ENCODE results near the gene TRABD2B.

TRABD2B gene

GRCh38 chr1:47992720-47993415, 4.3 kb downstream of the TRABD2B start:
- no peak for ATAC-seq
- no peak for DNase-seq

GRCh38 chr1:47991673-47992072, 5.5 kb downstream of the TRABD2B start:
- ATAC-seq (no peak), DNase-seq (no peak)

GRCh38 chr1:47991187-47991586, 6.0 kb downstream of the TRABD2B start:
- DNase-seq: no peak
- no peak for ATAC-seq

GRCh38 chr1:47990286-47990685, 6.9 kb downstream of the TRABD2B start:
- DNase-seq: no peak

GRCh38 chr1:47987601-47988000, 9.6 kb downstream of the TRABD2B start:
- ATAC-seq: no peak

More at GRCh38 chr1:47990286-47990685, 6.9 kb downstream of the TRABD2B start:
- ATAC-seq: no peak

GRCh38 chr1:47986761-47987200, 10.4 kb downstream of the TRABD2B start:
- DNase-seq (no peak), ATAC-seq (no peak)

More at GRCh38 chr1:47987601-47988000, 9.6 kb downstream of the TRABD2B start:
- DNase-seq: no peak

GRCh38 chr1:47985018-47985417, 12.2 kb downstream of the TRABD2B start:
- ATAC-seq: no peak

GRCh38 chr1:47984175-47984789, 12.9 kb downstream of the TRABD2B start:
- ATAC-seq: peak; percentile 40
- DNase-seq: peak; percentile 7

More at GRCh38 chr1:47985018-47985417, 12.2 kb downstream of the TRABD2B start:
- DNase-seq: no peak

- ATAC-seq: no peak
- DNase-seq: no peak
These were observed 13.5 kb downstream of the TRABD2B start for GRCh38 chr1:47983691-47984090.

GRCh38 chr1:47981667-47982350, 15.4 kb downstream of the TRABD2B start:
- ATAC-seq (no peak), DNase-seq (no peak)

- DNase-seq (no peak), ATAC-seq (no peak)
These were observed 16.7 kb downstream of the TRABD2B start for GRCh38 chr1:47980501-47980900.

- no peak for ATAC-seq
- DNase-seq: no peak
These were observed 17.5 kb downstream of the TRABD2B start for GRCh38 chr1:47979724-47980123.

- no peak for DNase-seq
- ATAC-seq: no peak
These were observed 18.7 kb downstream of the TRABD2B start for GRCh38 chr1:47978486-47978885.

GRCh38 chr1:47976728-47977127, 20.5 kb downstream of the TRABD2B start:
- no peak for ATAC-seq
- no peak for DNase-seq

- DNase-seq (no peak), ATAC-seq (no peak)
These were observed 20.9 kb downstream of the TRABD2B start for GRCh38 chr1:47976267-47976666.

- DNase-seq: no peak
- ATAC-seq: no peak
These were observed 21.8 kb downstream of the TRABD2B start for GRCh38 chr1:47975302-47975921.

- ATAC-seq (no peak), DNase-seq (no peak)
These were observed 24.2 kb downstream of the TRABD2B start for GRCh38 chr1:47972864-47973432.

- DNase-seq: no peak
- no peak for ATAC-seq
These were observed 25.6 kb downstream of the TRABD2B start for GRCh38 chr1:47971385-47972160.

GRCh38 chr1:47970882-47971281, 26.3 kb downstream of the TRABD2B start:
- ATAC-seq (no peak), DNase-seq (no peak)

- no peak for ATAC-seq
- DNase-seq: no peak
These were observed 27.7 kb downstream of the TRABD2B start for GRCh38 chr1:47969478-47969877.

- no peak for ATAC-seq
- no peak for DNase-seq
These were observed 28.7 kb downstream of the TRABD2B start for GRCh38 chr1:47968556-47968888.

Measured in stimulated activated naive CD8-positive, alpha-beta T cell treated with anti-CD3 and anti-CD28 coated beads, Interleukin-15, Interleukin-2, amounts not matched to agents 100 U/mL and 50 U/mL, for 24 hours (primary cell).